RWPE1 (cell line): ENCODE results near the gene NAGA.

Experiments used
- CTCF ChIA-PET: fragments of 350-600 bp; sonication (Branson Sonifier 250); formaldehyde crosslinking; extraction: SDS; loops from one replicate; lab custom pipeline; 2021; lab: Yijun Ruan, JAX
- POLR2A ChIA-PET: fragments of 400-600 bp; formaldehyde crosslinking; extraction: SDS; loops from one replicate; lab custom pipeline; 2020; ENCODE audit warnings: antibody characterized with exemption; ENCODE audit not compliant: low non-redundant PET; lab: Yijun Ruan, JAX
- DNase-seq: peaks from one replicate; pipeline ENCODE4 v3.0.0; 2012; ENCODE audit warnings: low spot score
- H3K27ac ChIP-seq: fragments of 450-650 bp; 2 replicates; pipeline ENCODE4 v1.5.1; 2017
- TF ChIP-seq, protein P1 (sequence below): fragments of 450-650 bp; conservative IDR thresholded peaks from 2 replicates; pipeline ENCODE4 v1.5.1; 2017; ENCODE audit warnings: low read depth, mild to moderate bottlenecking

The NAGA gene

DNA sequence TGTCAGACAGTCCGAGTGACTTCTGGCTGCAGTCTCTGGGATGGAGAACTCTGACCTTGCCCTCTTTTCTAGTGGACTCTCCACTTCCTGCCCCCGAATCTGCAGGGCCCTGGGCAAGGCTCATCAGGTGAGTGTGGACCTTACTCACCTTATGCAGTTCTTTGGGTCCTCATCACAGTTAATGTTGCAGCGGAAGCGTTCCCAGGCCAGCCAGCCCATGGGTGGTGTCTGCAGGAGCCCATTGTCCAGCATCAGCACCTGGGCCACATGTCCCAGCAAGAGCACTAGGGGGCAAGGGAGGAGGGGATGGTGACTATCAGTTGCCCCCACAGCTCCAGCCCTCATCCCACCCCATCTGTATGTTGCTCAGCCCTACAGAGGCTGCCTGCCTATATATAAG is 2.3 kb downstream of the NAGA start:
- POLR2A ChIA-PET = no interaction called here
- no peak for DNase-seq
- CTCF ChIA-PET = no interaction called here
- TF ChIP-seq, protein P1, sequence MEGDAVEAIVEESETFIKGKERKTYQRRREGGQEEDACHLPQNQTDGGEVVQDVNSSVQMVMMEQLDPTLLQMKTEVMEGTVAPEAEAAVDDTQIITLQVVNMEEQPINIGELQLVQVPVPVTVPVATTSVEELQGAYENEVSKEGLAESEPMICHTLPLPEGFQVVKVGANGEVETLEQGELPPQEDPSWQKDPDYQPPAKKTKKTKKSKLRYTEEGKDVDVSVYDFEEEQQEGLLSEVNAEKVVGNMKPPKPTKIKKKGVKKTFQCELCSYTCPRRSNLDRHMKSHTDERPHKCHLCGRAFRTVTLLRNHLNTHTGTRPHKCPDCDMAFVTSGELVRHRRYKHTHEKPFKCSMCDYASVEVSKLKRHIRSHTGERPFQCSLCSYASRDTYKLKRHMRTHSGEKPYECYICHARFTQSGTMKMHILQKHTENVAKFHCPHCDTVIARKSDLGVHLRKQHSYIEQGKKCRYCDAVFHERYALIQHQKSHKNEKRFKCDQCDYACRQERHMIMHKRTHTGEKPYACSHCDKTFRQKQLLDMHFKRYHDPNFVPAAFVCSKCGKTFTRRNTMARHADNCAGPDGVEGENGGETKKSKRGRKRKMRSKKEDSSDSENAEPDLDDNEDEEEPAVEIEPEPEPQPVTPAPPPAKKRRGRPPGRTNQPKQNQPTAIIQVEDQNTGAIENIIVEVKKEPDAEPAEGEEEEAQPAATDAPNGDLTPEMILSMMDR = no peak
- H3K27ac ChIP-seq = no peak overlapping the region

DNA sequence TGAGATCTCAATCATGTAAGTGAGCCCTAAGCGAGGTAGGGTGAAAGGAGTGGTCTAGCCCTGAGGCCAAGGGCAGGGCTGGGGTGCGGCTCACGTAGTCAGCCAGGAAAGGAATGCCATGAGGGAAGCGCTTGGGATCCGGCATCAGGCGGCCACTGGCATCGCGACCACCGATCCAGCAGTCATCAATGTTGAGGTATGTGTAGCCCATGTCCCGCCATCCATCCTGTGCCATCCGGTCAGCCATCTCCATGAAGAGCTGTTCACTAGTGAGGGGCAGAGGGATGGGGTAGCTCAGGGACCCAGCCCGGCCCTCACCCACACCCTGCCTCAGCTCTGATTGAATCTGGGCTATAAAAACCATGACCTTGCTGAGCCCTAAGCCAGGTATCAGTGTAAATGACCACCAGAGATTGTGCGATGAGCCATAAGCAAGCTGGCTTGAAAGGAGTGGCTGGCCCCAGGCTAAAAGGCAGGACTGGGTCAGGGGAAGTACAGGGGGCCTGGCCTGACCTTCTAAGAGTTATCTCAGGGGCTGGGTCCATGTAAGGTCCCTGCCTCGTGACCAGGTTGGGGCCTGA is 2.9 kb downstream of the NAGA start:
- ChIA-PET CTCF (no interaction called here), POLR2A (no interaction called here)
- TF ChIP-seq, protein P1 = no peak
- DNase-seq = no peak
- H3K27ac ChIP-seq = no peak overlapping the region

DNA sequence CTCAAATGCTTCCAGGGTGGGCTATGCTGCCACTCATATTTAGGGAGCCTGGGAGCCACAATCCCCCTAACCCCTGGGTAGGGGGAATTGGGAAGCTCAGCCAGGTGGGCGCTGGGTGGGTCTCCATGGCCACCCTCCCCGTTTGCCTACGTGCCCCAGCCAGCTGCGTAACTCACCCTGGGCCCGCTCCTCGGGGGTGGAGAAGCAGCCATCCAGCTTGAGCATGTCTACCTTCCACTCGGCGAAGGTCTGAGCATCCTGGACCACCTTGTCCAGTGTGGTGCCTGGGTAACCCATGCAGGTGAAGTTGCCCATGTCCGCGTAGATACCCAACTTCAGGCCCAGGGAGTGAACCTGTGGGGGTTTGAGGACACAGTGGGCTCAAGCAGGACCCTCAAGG is 3.7 kb downstream of the NAGA start:
- ChIA-PET CTCF (no interaction called here), POLR2A (interaction anchor here (0.6 kb wide), 1 partner anchor 196 kb away, joined by 6 read pairs; no protein-coding TSS in a partner anchor)
- TF ChIP-seq, protein P1 = no peak
- H3K27ac ChIP-seq = no peak overlapping the region
- no peak for DNase-seq

DNA sequence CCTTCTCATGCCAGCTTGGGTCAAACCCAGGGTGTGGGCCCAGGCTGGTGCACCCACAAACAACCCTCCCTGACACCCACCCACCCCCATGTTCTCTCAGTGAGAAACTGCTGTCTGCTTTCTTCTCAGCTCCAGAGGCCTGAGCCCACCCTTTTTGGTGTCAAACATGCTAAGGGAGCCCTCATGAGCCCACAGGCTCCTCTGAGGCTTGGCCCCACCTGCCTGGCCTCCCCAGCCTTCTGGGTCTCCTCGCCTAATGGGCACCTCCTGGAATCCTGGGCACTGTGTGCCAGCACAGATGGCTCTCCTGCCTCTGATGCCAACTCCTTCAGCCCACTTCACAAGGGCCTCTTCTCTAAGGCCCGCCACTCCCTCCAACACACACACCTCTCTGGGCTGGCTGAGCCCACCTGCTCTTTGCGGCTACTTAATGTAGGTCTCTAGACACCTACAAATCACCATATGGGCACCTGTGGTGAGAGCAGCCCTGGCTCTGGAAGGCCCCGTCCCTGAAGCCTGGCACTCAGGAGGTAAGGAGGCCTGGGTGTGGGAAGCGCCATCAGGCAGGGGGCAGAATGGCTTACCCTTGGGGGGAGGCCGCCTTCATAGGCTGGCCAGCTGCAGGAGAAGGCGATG is 4.4 kb downstream of the NAGA start:
- CTCF ChIA-PET = no interaction called here
- POLR2A ChIA-PET = no interaction called here
- peak overlapping the region; percentile 5; the same call in 1 of the 2 replicates for H3K27ac ChIP-seq
- no peak for DNase-seq
- TF ChIP-seq, protein P1 = no peak

DNA sequence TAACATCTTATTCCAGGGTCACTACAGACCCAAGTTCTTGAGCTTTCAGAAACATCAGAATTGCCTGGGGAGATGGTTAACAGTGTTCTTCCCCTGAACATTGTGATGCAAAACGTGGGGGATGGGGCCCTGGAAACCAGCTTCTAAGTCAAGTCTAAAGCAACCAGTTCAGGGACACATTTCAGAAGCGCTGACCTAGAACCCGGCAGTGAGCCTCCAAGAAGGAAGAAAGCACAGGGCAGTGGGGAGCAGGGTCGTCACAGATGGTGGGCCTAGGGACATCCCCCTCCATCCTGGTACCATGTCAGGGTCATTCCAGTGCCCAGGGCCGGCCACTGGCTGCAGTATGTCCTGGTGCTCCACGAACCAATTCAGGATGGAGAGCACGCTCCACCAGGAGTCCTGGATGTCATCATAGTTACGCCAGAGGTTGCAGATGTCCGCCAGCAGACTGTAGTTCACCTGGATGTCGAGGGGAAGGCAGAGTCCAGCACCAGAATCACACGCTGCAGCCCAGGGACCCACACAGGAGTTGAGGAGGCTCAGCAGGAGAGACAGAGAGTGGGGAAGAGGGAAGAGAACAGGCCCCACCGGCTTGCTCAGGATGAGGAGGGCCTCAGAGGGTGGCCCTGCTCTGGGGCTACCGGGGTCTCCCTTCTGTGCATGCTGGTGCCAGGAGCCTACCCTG is 5.0 kb downstream of the NAGA start:
- ChIA-PET CTCF (no interaction called here), POLR2A (no interaction called here)
- DNase-seq = no peak
- peak overlapping the region; percentile 5; the same call in 1 of the 2 replicates for H3K27ac ChIP-seq
- TF ChIP-seq, protein P1 = no peak

DNA sequence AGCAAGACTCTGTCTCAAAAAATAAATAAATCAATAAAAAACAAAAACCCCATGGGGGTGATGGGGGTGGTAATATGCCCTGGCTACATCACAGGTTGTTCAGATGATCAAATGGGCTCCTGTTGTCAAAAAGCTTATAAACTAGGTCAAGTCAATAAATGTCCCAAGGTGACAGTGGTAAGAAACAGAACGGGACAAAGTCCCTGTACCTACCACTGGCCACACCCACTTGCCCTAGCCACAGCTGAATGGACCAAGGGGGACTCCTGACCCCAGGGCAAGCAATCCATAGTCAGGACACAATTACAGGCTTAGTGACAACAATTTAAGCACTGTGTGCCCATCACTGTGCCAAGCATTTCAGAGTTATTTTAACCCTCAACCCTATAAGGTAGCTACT is 6.0 kb downstream of the NAGA start:
- ChIA-PET POLR2A (no interaction called here), CTCF (no interaction called here)
- DNase-seq = no peak
- no peak overlapping the region for H3K27ac ChIP-seq
- TF ChIP-seq, protein P1 = no peak
